HepG2 (cell line): Measurements from ENCODE around the gene IKZF3. TPM values are rescaled to one million over a fixed set of nuclear protein-coding genes. Genes with fewer than 3 reads are reported as not detected.

Experiments used
- AGO1 ChIP-seq: fragments of 200-400 bp; formaldehyde crosslinking; IDR thresholded peaks from 2 replicates; pipeline ENCODE4 v1.6.1; 2017; ENCODE audit warnings: mild to moderate bottlenecking, low read depth, low read length, moderate library complexity; ENCODE audit not compliant: poor library complexity, severe bottlenecking
- ATF5 ChIP-seq: sonication (generic); formaldehyde crosslinking; IDR thresholded peaks from 2 replicates; pipeline ENCODE4 v1.4.0; 2020; ENCODE audit warnings: mild to moderate bottlenecking, low read depth, missing genetic modification reagents
- ATM ChIP-seq: fragments of 450-650 bp; IDR thresholded peaks from 2 replicates; pipeline ENCODE4 v1.7.1; 2017; ENCODE audit warnings: mild to moderate bottlenecking, borderline replicate concordance
- CEBPB ChIP-seq: IDR thresholded peaks from 2 replicates; pipeline ENCODE4 v1.6.1; 2011; ENCODE audit warnings: low read depth, low read length, improper control_type of control experiment, borderline replicate concordance
- HDAC2 ChIP-seq: sonication (generic); formaldehyde crosslinking; IDR thresholded peaks from 2 replicates; pipeline ENCODE4 v1.4.0; 2020; ENCODE audit warnings: missing genetic modification reagents
- HHEX ChIP-seq: IDR thresholded peaks from 2 replicates; pipeline ENCODE4 v1.6.1; 2016; ENCODE audit warnings: control low read depth
- KDM1A ChIP-seq: IDR thresholded peaks from 2 replicates; pipeline ENCODE4 v1.6.1; 2016; ENCODE audit warnings: missing compliant biosample characterization
- NAIF1 ChIP-seq: sonication (generic); formaldehyde crosslinking; IDR thresholded peaks from 2 replicates; pipeline ENCODE4 v1.5.0; 2020; ENCODE audit warnings: mild to moderate bottlenecking, missing genetic modification reagents, borderline replicate concordance
- NFKB2 ChIP-seq: sonication (generic); formaldehyde crosslinking; IDR thresholded peaks from 2 replicates; pipeline ENCODE4 v1.4.0; 2020; ENCODE audit warnings: missing genetic modification reagents, borderline replicate concordance
- NFYC ChIP-seq: IDR thresholded peaks from 2 replicates; pipeline ENCODE4 v1.6.1; 2016; ENCODE audit warnings: missing genetic modification reagents, missing compliant biosample characterization
- RFXAP ChIP-seq: sonication (generic); formaldehyde crosslinking; IDR thresholded peaks from 2 replicates; pipeline ENCODE4 v1.4.0; 2020; ENCODE audit warnings: missing genetic modification reagents, borderline replicate concordance
- ZBTB44 ChIP-seq: sonication (generic); formaldehyde crosslinking; IDR thresholded peaks from 2 replicates; pipeline ENCODE4 v1.4.0; 2020; ENCODE audit warnings: missing genetic modification reagents
- ZNF543 ChIP-seq: sonication (generic); formaldehyde crosslinking; IDR thresholded peaks from 2 replicates; pipeline ENCODE4 v1.4.0; 2020; ENCODE audit warnings: mild to moderate bottlenecking, missing genetic modification reagents
- ZNF556 ChIP-seq: sonication (generic); formaldehyde crosslinking; IDR thresholded peaks from 2 replicates; pipeline ENCODE4 v1.4.0; 2020; ENCODE audit warnings: mild to moderate bottlenecking, missing genetic modification reagents, borderline replicate concordance
- ZNF567 ChIP-seq: sonication (generic); formaldehyde crosslinking; IDR thresholded peaks from 2 replicates; pipeline ENCODE4 v1.8.1; 2023; ENCODE audit warnings: mild to moderate bottlenecking, missing genetic modification reagents, borderline replicate concordance
- ZNF589 ChIP-seq: sonication (generic); formaldehyde crosslinking; conservative IDR thresholded peaks from 2 replicates; pipeline ENCODE4 v1.8.0; 2022; ENCODE audit warnings: mild to moderate bottlenecking, moderate library complexity, missing genetic modification reagents
- ZNF646 ChIP-seq: sonication (generic); formaldehyde crosslinking; IDR thresholded peaks from 2 replicates; pipeline ENCODE4 v1.9.0; 2021; ENCODE audit warnings: mild to moderate bottlenecking, missing genetic modification reagents
- ZNF839 ChIP-seq: sonication (generic); formaldehyde crosslinking; IDR thresholded peaks from 2 replicates; pipeline ENCODE4 v1.4.0; 2020; ENCODE audit warnings: missing genetic modification reagents, mild to moderate bottlenecking, borderline replicate concordance
- ZSCAN25 ChIP-seq: sonication (generic); formaldehyde crosslinking; IDR thresholded peaks from 2 replicates; pipeline ENCODE4 v1.8.0; 2022; ENCODE audit warnings: mild to moderate bottlenecking, missing genetic modification reagents
- polyA plus RNA-seq, 8 experiments: library from polyadenylated mRNA; depleted of rRNA in 3 of 8; stranded (reverse) in 7 of 8; unstranded in 1 of 8; fragments of >200 nt; fragmentation: Illumina TruSeq in 4 of 8; extraction: Trizol in 4 of 8; gene quantifications; 2 replicates each; pipeline versions ENCODE4 v1.2.1 to v1.2.3, GENCODE V29; 2011 to 2016; ENCODE audit warnings: low read depth in 4 of 8, missing spikeins in 1 of 8, mixed read lengths in 1 of 8; ENCODE audit not compliant: insufficient read depth in 1 of 8
- total RNA-seq, 5 experiments: library from RNA; depleted of rRNA; stranded (reverse); fragments of >200 nt; fragmentation: Illumina TruSeq; extraction: Trizol; gene quantifications; 2 replicates each; pipeline ENCODE4 v1.2.3, GENCODE V29; 2016; ENCODE audit warnings: low read depth in 1 of 5

IKZF3 gene
- total and polyA plus RNA-seq, 2 of the 13 experiments (the other 11 are each of a cell fraction or from before 2014, with no cell fraction given): not detected

- TF ChIP-seq AGO1: no peak
- no peak for TF ChIP-seq HHEX (CRISPR knock-in tag)
- TF ChIP-seq HDAC2 (CRISPR knock-in tag): no peak
- TF ChIP-seq KDM1A: peak; percentile 70
- TF ChIP-seq ZNF567 (CRISPR knock-in tag): no peak
- 0 out of 2 replicates have a peak, but pooled peaks have one; percentile 37 for TF ChIP-seq NFKB2 (CRISPR knock-in tag)
- no peak for TF ChIP-seq ZNF543
- 0 out of 2 replicates have a peak, but pooled peaks have one; percentile 49 for TF ChIP-seq ZNF839
- no peak for TF ChIP-seq ZNF556 (CRISPR knock-in tag)
- TF ChIP-seq CEBPB: no peak
- TF ChIP-seq NAIF1 (CRISPR knock-in tag): no peak
- no peak for TF ChIP-seq ZNF646
- TF ChIP-seq RFXAP (CRISPR knock-in tag): 0 out of 2 replicates have a peak, but pooled peaks have one; percentile 23
- no peak for TF ChIP-seq NFYC (CRISPR knock-in tag)
- TF ChIP-seq ATM: no peak
- TF ChIP-seq ZBTB44 (CRISPR knock-in tag): no peak
- TF ChIP-seq ZNF589 (CRISPR knock-in tag): no peak
- TF ChIP-seq ZSCAN25 (CRISPR knock-in tag): 0 out of 2 replicates have a peak, but pooled peaks have one; percentile 0
- no peak for TF ChIP-seq ATF5 (CRISPR knock-in tag)
These were observed 113.0 kb downstream of the IKZF3 start (continued) for GRCh38 chr17:39751016-39751543.
